ENCODE results near the gene SEMA3B. TPM values are rescaled to one million over a fixed set of nuclear protein-coding genes. Genes with fewer than 3 reads are reported as not detected.

Gene SEMA3B
- total and polyA plus RNA-seq, 9 of the 15 experiments (the other 6 are each of a cell fraction or from before 2014, with no cell fraction given), result 0.03 to 1.8 (median 0.55) TPM; not detected in 1

DNA sequence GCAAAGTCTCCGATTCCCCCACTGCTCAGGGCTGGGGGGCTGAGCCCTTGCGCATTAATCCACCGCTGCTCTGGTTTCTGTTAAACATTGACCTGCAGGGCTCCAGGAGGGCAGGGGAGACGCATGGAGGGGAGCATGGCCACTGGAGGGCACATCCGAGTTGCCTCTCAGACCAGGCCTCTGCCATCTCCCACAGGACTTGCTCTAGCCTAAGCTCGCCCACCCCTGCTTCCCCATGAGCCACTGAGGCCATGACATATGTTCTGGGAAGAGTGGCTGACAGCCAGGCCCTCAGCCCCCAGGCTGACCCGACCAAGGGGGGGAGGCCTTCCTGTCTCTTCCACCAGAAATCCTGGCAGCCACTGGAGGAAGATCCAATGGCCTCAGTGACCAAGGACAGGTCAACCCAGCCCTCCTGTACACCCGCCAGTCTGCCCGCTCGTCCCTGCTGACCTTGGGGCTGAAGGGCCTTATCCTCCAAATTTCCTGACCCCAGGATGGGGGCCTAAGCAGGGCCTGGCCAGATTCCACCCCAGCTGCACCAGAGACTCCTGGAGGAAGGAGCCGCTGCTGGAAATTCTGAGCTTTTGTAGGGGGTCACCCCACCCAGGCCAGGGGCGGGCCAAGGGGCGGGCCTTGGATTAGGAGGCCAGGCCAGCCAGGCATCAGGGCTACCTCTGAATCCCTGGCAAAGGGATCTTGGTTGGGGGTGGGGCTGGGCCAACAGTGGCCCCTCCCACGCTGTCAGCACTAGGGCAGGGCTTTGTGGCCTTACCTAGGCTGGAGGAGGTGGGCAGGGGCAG is 34.3 kb downstream of the SEMA3B start, which contains the start of gene HYAL1:
HYAL1 (minus strand) TSS at position 562 of the 803 bp plus-strand sequence. CDS start 618 bp downstream, outside the sequence.
- Histone ChIP-seq H3K79me2 (ENCODE audit: control insufficient read depth, insufficient read depth, low read length) (peaks cover 38% of the 10 kb centered on the region), H3K4me3 (peak within 1 kb of the TSS; percentile 45), H3K27ac (ENCODE audit: extremely low read depth, low read depth, low read length) (peak within 1 kb of the TSS; percentile 83), H3K4me1 (replicated peaks in 1 of 2; ENCODE audit: control insufficient read depth in 2 of 2, insufficient read depth in 2 of 2, low read length in 2 of 2) (peaks cover 21 to 47% of the 10 kb centered on the region in 2 experiments; a peak in 4 of 5 replicates), H3K9me1 (ENCODE audit: control insufficient read depth, insufficient read depth, low read length) (no peaks in the 10 kb centered on the region), H3K9ac (ENCODE audit: insufficient read depth in 1 of 2, low read depth in 2 of 2, low read length in 2 of 2) (peak within 1 kb of the TSS; percentile 68 to 93), H3K9me3 (replicated peaks; ENCODE audit: control insufficient read depth, insufficient read depth, low read depth, low read length) (no peaks in the 10 kb centered on the region), H2AFZ (ENCODE audit: low read depth, low read length) (peak within 1 kb of the TSS; percentile 80), H3K4me2 (ENCODE audit: insufficient read depth, low read length) (peak within 1 kb of the TSS; percentile 80), H3K36me3 (ENCODE audit: control insufficient read depth, insufficient read depth, low read length) (peaks cover 8% of the 10 kb centered on the region; the same call in 2 of the 3 replicates), H3K27me3 (ENCODE audit: control insufficient read depth in 2 of 2, insufficient read depth in 2 of 2, low read length in 2 of 2) (no peaks in the 10 kb centered on the region), H4K20me1 (replicated peaks; ENCODE audit: control insufficient read depth, insufficient read depth, low read length) (no peaks in the 10 kb centered on the region)
- CTCF ChIA-PET (ENCODE audit: low intra/inter-chr PET ratio), result no interaction called here
- DNase-seq (ENCODE audit: extremely low read depth in 1 of 4, low spot score in 3 of 4) (peak; percentile 76 to 83 (median 82)), FAIRE-seq (peak; percentile 77), ATAC-seq (peak; percentile 57)
- intact Hi-C loops (cut with micrococcal nuclease) (no loop called here), in situ Hi-C loops (cut with MboI) (no loop called here)
- WGBS (ENCODE audit: insufficient coverage, low coverage, missing lambda C conversion rate), result 30% methylated on average over 11 of the region's 14 CpGs
- TSS peak; percentile 78 for BruUV-seq (replicated peaks)
- POLR2A ChIA-PET, result interaction anchor here (0.5 to 1.5 kb wide), 12 partner anchors 12 to 70 kb away, joined by 3 to 5 read pairs (median 4); partner anchors contain the start of gene TUSC2
- peak; percentile 9; the same call in 1 of the 2 replicates for TF ChIP-seq HCFC1 (IDR thresholded peaks at IDR 0.05; ENCODE audit: low read depth, low read length)
- TF ChIP-seq MAX (CRISPR knock-in tag; IDR thresholded peaks at IDR 0.05), result no peak
- TF ChIP-seq SMAD2 (IDR thresholded peaks at IDR 0.05; ENCODE audit: low read depth, low read length), result no peak
- no peak for TF ChIP-seq RNF219 (CRISPR knock-in tag; IDR thresholded peaks at IDR 0.05)
- no peak for TF ChIP-seq ATF1 (CRISPR knock-in tag; IDR thresholded peaks at IDR 0.05)
- no peak for TF ChIP-seq ATF1 (tag; IDR thresholded peaks at IDR 0.05)
- peak; percentile 85 for TF ChIP-seq ZFX (CRISPR knock-in tag; IDR thresholded peaks at IDR 0.05)
- peak; percentile 43 for TF ChIP-seq TAF1 (IDR thresholded peaks at IDR 0.05; ENCODE audit: control insufficient read depth, extremely low read depth, insufficient read depth, low read length, severe bottlenecking)
- peak; percentile 64; the same call in 1 of the 2 replicates for TF ChIP-seq SP1 (CRISPR knock-in tag; IDR thresholded peaks at IDR 0.05)
- TF ChIP-seq ZNF277 (CRISPR knock-in tag; IDR thresholded peaks at IDR 0.05; ENCODE audit: borderline replicate concordance), result no peak
- peak; percentile 66 for TF ChIP-seq ZFP36 (IDR thresholded peaks at IDR 0.05; ENCODE audit: low read depth, low read length, partially characterized antibody)
- TF ChIP-seq NBN (IDR thresholded peaks at IDR 0.05; ENCODE audit: low read depth), result no peak
- peak; percentile 45; the same call in 1 of the 2 replicates for TF ChIP-seq PHF21A (IDR thresholded peaks at IDR 0.05; ENCODE audit: borderline replicate concordance, low read depth)
- peak; percentile 85 for TF ChIP-seq TBP (optimal IDR thresholded peaks at IDR 0.05; ENCODE audit: low read depth, low read length)
- TF ChIP-seq SUPT5H (IDR thresholded peaks at IDR 0.05), result peak; percentile 84
- peak in 2 of 3 experiments; percentile 39; a peak in 3 of 6 replicates for TF ChIP-seq CTCF (IDR thresholded peaks at IDR 0.05 in 2 of 3, conservative IDR thresholded peaks at IDR 0.05 in 1 of 3; ENCODE audit: insufficient read depth in 2 of 3, low read depth in 1 of 3, low read length in 3 of 3)
